OCI-LY3 (cell line): Measurements from ENCODE around the gene WDFY1.

Source experiments
- H2AFZ ChIP-seq: fragments of 200-600, 300-600 bp; shearing (Covaris generic); 2 replicates; pipeline ENCODE4 v1.6.0; 2014; ENCODE audit warnings: antibody characterized with exemption, low read depth, low read length
- H3K27ac ChIP-seq: fragments of 200-600, 300-600 bp; sonication (generic); 2 replicates; pipeline ENCODE4 v1.5.1; 2014; ENCODE audit warnings: mild to moderate bottlenecking, low read length, moderate library complexity, mixed read lengths
- H3K27me3 ChIP-seq: fragments of 200-600, 300-600 bp; sonication (generic); 2 replicates; pipeline ENCODE4 v1.6.1; 2014; ENCODE audit warnings: low read depth, low read length, mixed read lengths
- H3K36me3 ChIP-seq: fragments of 200-600, 300-600 bp; sonication (generic); replicated peaks from 2 replicates; pipeline ENCODE3; 2014; ENCODE audit warnings: low read depth, low read length, mixed read lengths
- H3K4me1 ChIP-seq: fragments of 300-600, 200-600 bp; sonication (generic); 2 replicates; pipeline ENCODE4 v1.6.1; 2014; ENCODE audit warnings: low read length, mixed read lengths
- H3K4me2 ChIP-seq: fragments of 200-600, 300-600 bp; sonication (generic); 2 replicates; pipeline ENCODE4 v1.6.1; 2014; ENCODE audit warnings: low read length, mixed read lengths
- H3K4me3 ChIP-seq: fragments of 300-600, 200-600 bp; sonication (generic); 2 replicates; pipeline ENCODE4 v1.5.1; 2014; ENCODE audit warnings: antibody characterized with exemption, mild to moderate bottlenecking, low read length, moderate library complexity
- H3K79me2 ChIP-seq: fragments of 300-600, 200-600 bp; shearing (Covaris generic); 2 replicates; pipeline ENCODE4 v1.6.1; 2014; ENCODE audit warnings: mild to moderate bottlenecking, low read length, mixed read lengths
- H3K9ac ChIP-seq: fragments of 300-600, 200-600 bp; shearing (Covaris generic); 2 replicates; pipeline ENCODE4 v1.6.0; 2014; ENCODE audit warnings: mild to moderate bottlenecking, low read length, moderate library complexity
- H3K9me3 ChIP-seq: fragments of 200-600, 300-600 bp; shearing (Covaris generic); 2 replicates; pipeline ENCODE4 v1.6.1; 2014; ENCODE audit warnings: low read length, mixed read lengths; ENCODE audit not compliant: insufficient read depth
- H4K20me1 ChIP-seq: fragments of 200-600, 300-600 bp; sonication (generic); 2 replicates; pipeline ENCODE4 v1.6.1; 2016; ENCODE audit warnings: low read length, mixed read lengths; ENCODE audit not compliant: insufficient read depth
- CTCF ChIP-seq: fragments of 200-600, 300-600 bp; sonication (generic); IDR thresholded peaks from 2 replicates; pipeline ENCODE4 v1.5.1; 2014; ENCODE audit warnings: antibody characterized with exemption, low read length, low read depth
- EZH2phosphoT487 ChIP-seq: fragments of 200-600 bp; shearing (Covaris generic); IDR thresholded peaks from 2 replicates; pipeline ENCODE4 v1.6.1; 2018; ENCODE audit warnings: antibody characterized with exemption, mixed run types, low read depth

WDFY1 gene

GRCh38 chr2:223944703-223945531 is at the start of gene WDFY1:
WDFY1 (minus strand) TSS chr2:223945335; CDS start chr2:223945284, 51 bp downstream.
- Histone ChIP-seq H3K9me3 (no peaks in the 10 kb centered on the region), H3K4me3 (peak within 1 kb of the TSS; percentile 99), H3K79me2 (peaks cover 39% of the 10 kb centered on the region), H3K27me3 (no peaks in the 10 kb centered on the region), H2AFZ (peak within 1 kb of the TSS; percentile 61; the same call in 1 of the 2 replicates), H4K20me1 (peaks cover 8% of the 10 kb centered on the region), H3K4me2 (peak within 1 kb of the TSS; percentile 79), H3K36me3 (peaks cover 6% of the 10 kb centered on the region), H3K4me1 (peaks cover 17% of the 10 kb centered on the region), H3K27ac (peak within 1 kb of the TSS; percentile 65), H3K9ac (peak within 1 kb of the TSS; percentile 91)
- no peak for TF ChIP-seq CTCF
- no peak for TF ChIP-seq EZH2phosphoT487

DNA sequence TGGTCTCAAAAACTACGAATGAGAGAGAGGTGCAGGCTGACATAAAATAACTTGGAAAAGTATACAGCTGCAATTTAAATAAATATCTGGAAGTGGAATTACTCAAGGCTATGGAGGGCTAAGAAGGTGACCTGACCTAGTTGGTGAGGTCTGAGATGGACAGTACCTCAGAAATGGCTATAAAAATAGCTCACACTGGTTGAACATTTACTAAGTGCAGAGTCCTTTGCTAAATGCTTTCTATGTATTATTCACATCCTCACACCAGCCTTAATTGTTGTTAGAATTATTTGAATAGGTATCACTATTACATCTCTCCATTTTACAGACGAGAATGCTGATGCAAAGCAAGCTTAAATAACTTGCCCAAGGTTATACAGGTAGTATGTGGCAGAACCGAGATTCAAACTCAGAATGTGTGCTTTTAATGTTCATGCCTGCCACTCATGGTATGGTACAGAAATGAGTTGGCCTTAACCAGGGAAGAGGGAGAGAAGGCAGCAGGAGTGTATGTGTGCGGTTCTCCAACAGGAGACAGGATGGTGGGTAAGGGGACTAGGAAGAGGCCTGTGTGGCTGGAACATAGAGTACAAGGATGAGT is 49.5 kb upstream of the WDFY1 start:
- H3K4me1 ChIP-seq, result no peaks in the 10 kb centered on the region
- H3K4me3 ChIP-seq, result no peak overlapping the region
- TF ChIP-seq EZH2phosphoT487, result no peak
- TF ChIP-seq CTCF, result no peak
- H4K20me1 ChIP-seq, result no peaks in the 10 kb centered on the region
- no peak overlapping the region for H2AFZ ChIP-seq
- H3K4me2 ChIP-seq, result no peak overlapping the region
- H3K9ac ChIP-seq, result no peak overlapping the region
- no peaks in the 10 kb centered on the region for H3K79me2 ChIP-seq
- no peak overlapping the region for H3K27ac ChIP-seq
- H3K36me3 ChIP-seq, result no peaks in the 10 kb centered on the region
- H3K9me3 ChIP-seq, result no peaks in the 10 kb centered on the region
- H3K27me3 ChIP-seq, result no peaks in the 10 kb centered on the region

DNA sequence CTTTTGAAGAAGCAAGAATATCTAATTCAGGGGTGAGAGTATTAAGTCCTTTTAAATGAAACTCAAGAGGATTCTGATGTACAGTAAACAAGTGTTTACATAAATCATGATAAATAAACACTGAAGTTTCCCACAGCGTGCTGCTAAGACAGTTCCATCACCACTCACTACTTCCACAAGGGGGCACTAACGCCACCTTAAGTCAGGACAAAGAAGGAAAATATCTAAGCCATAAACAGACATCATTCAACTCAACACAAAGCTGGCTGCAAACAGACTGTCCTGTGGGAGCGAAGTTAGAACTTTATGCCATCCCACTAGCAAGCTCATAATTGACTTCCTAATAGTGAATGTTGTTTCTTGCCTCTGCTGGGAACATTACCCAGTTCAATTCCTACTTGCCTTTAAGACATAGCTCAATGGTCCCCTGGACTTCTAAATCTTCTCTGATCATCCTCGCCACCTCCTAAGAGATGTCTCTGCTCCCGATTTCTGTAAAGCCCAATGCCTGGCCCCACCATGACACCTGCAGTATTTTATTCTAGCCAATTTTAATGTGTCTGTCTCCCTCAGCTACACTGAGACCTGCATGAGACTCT is 48.6 kb upstream of the WDFY1 start:
- Histone ChIP-seq H3K4me1 (no peaks in the 10 kb centered on the region), H3K4me3 (no peak overlapping the region), H3K9me3 (no peaks in the 10 kb centered on the region), H3K36me3 (no peaks in the 10 kb centered on the region), H3K27ac (no peak overlapping the region), H4K20me1 (no peaks in the 10 kb centered on the region), H3K27me3 (no peaks in the 10 kb centered on the region), H3K79me2 (no peaks in the 10 kb centered on the region), H2AFZ (no peak overlapping the region), H3K4me2 (no peak overlapping the region), H3K9ac (no peak overlapping the region)
- TF ChIP-seq CTCF (peak; percentile 68), EZH2phosphoT487 (no peak)

GRCh38 chr2:223991611-223992010 is 46.5 kb upstream of the WDFY1 start:
- H3K4me1 ChIP-seq, result no peaks in the 10 kb centered on the region
- no peak for TF ChIP-seq CTCF
- TF ChIP-seq EZH2phosphoT487, result no peak
- H2AFZ ChIP-seq, result no peak overlapping the region
- H3K9me3 ChIP-seq, result no peaks in the 10 kb centered on the region
- H3K4me3 ChIP-seq, result no peak overlapping the region
- H3K9ac ChIP-seq, result no peak overlapping the region
- no peak overlapping the region for H3K4me2 ChIP-seq
- no peaks in the 10 kb centered on the region for H3K36me3 ChIP-seq
- no peak overlapping the region for H3K27ac ChIP-seq
- no peaks in the 10 kb centered on the region for H3K79me2 ChIP-seq
- H4K20me1 ChIP-seq, result no peaks in the 10 kb centered on the region
- H3K27me3 ChIP-seq, result no peaks in the 10 kb centered on the region
